Peyer's patch (tissue), 4 donors: ENCODE results near the gene CHCHD1.

Source experiments
- POLR2A ChIP-seq, 2 donors: fragments of 450-650 bp; IDR thresholded peaks; one replicate each; pipeline ENCODE4 v1.5.1; 2017; ENCODE audit warnings: antibody characterized with exemption in 2 of 2, mild to moderate bottlenecking in 2 of 2, moderate library complexity in 2 of 2
- TF ChIP-seq, protein P1 (sequence below), 6 experiments: fragments of 450-650 bp in 4 of 6; fragments of 200-600 bp in 2 of 6; sonication (generic) in 1 of 6; IDR thresholded peaks; one replicate each; pipeline ENCODE4 v1.5.1; 2017 to 2019; ENCODE audit warnings: antibody characterized with exemption in 6 of 6, mild to moderate bottlenecking in 3 of 6, moderate library complexity in 1 of 6

DNA sequence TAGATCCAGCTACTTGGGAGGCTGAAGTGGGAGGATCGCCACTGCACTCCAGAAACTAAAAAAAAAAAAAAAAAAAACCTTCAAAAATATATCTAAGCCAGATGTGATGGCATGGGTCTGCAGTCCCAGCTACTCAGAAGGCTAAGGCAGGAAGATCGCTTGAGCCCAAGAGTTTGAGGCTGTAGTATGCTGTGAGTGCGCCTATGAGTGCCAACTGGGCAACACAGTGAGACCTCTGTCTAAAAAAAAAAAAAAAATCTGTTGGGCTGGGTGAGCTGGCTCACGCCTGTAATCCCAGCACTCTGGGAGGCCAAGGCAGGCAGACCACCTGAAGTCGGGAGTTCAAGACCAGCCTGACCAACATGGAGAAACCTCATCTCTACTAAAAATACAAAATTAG is 2.8 kb upstream of the CHCHD1 start:
- TF ChIP-seq POLR2A (IDR thresholded peaks at IDR 0.05), result no peak
- TF ChIP-seq, protein P1, sequence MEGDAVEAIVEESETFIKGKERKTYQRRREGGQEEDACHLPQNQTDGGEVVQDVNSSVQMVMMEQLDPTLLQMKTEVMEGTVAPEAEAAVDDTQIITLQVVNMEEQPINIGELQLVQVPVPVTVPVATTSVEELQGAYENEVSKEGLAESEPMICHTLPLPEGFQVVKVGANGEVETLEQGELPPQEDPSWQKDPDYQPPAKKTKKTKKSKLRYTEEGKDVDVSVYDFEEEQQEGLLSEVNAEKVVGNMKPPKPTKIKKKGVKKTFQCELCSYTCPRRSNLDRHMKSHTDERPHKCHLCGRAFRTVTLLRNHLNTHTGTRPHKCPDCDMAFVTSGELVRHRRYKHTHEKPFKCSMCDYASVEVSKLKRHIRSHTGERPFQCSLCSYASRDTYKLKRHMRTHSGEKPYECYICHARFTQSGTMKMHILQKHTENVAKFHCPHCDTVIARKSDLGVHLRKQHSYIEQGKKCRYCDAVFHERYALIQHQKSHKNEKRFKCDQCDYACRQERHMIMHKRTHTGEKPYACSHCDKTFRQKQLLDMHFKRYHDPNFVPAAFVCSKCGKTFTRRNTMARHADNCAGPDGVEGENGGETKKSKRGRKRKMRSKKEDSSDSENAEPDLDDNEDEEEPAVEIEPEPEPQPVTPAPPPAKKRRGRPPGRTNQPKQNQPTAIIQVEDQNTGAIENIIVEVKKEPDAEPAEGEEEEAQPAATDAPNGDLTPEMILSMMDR (IDR thresholded peaks at IDR 0.05), result no peak
